ENCODE measurements around the gene SCARF2. TPM values are rescaled to one million over a fixed set of nuclear protein-coding genes. Genes with fewer than 3 reads are reported as not detected.
A peak's percentile ranks its signal among the peaks of the same experiment; 100 is the strongest.
"Not testable (repeated sequence)": the region's sequence is repeated elsewhere in the genome, so short reads cannot be mapped to it uniquely, and the experiment has no call there.

The SCARF2 gene, protein sequence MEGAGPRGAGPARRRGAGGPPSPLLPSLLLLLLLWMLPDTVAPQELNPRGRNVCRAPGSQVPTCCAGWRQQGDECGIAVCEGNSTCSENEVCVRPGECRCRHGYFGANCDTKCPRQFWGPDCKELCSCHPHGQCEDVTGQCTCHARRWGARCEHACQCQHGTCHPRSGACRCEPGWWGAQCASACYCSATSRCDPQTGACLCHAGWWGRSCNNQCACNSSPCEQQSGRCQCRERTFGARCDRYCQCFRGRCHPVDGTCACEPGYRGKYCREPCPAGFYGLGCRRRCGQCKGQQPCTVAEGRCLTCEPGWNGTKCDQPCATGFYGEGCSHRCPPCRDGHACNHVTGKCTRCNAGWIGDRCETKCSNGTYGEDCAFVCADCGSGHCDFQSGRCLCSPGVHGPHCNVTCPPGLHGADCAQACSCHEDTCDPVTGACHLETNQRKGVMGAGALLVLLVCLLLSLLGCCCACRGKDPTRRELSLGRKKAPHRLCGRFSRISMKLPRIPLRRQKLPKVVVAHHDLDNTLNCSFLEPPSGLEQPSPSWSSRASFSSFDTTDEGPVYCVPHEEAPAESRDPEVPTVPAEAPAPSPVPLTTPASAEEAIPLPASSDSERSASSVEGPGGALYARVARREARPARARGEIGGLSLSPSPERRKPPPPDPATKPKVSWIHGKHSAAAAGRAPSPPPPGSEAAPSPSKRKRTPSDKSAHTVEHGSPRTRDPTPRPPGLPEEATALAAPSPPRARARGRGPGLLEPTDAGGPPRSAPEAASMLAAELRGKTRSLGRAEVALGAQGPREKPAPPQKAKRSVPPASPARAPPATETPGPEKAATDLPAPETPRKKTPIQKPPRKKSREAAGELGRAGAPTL
- total RNA-seq, result 0.16 and 0.33 TPM in 2 replicates

DNA sequence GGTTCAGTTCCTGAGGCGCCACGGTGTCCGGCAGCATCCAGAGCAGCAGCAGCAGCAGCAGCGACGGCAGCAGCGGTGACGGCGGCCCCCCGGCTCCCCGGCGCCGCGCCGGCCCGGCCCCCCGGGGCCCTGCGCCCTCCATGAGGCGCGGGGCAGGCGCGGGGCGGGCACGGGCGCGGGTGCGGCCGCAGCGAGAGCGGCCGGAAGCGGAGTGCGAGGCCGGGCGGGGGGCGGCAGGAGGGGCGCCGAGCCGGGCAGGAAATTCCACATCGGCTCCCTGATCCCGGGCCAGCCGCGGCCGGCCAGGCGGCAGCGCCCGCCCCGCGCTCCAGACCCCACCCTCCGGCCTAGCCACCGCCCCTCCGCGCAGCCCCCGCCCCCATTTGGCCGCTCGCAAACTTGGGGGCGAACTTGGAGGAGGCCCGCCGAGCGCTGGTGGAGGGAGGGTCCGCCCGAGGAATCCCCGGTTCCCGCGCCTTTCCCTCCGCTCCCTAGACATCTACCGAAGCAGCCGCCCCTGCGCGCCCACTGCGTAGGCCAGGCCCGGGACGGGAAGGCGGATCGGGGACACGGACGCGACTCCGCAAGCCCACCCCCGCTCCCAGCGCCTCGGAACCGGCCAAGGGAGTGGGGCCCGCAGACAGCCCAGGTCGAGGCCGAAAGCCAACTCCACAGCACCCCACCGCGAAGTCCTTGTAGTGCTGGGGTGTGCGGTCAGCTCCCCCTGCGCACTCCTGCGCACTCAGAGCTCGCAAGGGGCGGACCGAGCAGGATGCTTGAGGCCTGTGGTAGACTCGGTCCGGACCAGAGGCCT lies at the start of gene SCARF2:
SCARF2 (minus strand) TSS at position 213 of the 814 bp plus-strand sequence; CDS start at position 142, 71 bp downstream.
- Mint-ChIP-seq H3K27me3 (peaks cover 50% of the 10 kb centered on the region), H3K36me3 (ENCODE audit: low read depth) (peaks cover 3% of the 10 kb centered on the region), H3K9me3 (no peaks in the 10 kb centered on the region), H3K4me1 (peaks cover 4% of the 10 kb centered on the region), H3K4me3 (peak within 1 kb of the TSS; percentile 74), H3K27ac (no peak within 1 kb of the TSS)
- DNase-seq, result peak; percentile 58
- intact Hi-C loops (cut with micrococcal nuclease), result no loop called here

DNA sequence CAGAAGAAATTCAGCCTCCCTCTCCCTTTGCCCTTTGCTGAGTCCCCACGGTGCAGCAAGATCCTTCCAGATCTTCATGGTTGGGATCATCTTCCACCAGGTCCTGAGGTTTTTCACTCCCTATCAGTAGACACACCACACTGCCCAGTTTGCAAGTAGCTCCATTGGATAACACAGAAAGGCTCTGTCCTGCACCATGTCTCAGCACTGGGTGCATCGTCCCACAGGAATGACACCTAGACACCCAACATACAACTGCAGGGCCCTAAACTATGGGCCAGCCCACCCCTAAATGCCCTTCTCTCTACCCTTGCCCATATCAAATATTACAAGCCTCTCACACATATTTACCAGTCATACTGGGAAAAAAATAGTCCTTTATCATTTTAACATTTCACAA lies 48.6 kb upstream of the SCARF2 start:
- no peaks in the 10 kb centered on the region for H3K9me3 Mint-ChIP-seq
- no peaks in the 10 kb centered on the region for H3K27me3 Mint-ChIP-seq
- peaks cover 26% of the 10 kb centered on the region for H3K36me3 Mint-ChIP-seq (ENCODE audit: low read depth)
- no peak overlapping the region for H3K4me3 Mint-ChIP-seq
- no peak for DNase-seq
- H3K4me1 Mint-ChIP-seq, result peaks cover 13% of the 10 kb centered on the region
- no peak overlapping the region for H3K27ac Mint-ChIP-seq
- intact Hi-C loops (cut with micrococcal nuclease), result no loop called here

DNA sequence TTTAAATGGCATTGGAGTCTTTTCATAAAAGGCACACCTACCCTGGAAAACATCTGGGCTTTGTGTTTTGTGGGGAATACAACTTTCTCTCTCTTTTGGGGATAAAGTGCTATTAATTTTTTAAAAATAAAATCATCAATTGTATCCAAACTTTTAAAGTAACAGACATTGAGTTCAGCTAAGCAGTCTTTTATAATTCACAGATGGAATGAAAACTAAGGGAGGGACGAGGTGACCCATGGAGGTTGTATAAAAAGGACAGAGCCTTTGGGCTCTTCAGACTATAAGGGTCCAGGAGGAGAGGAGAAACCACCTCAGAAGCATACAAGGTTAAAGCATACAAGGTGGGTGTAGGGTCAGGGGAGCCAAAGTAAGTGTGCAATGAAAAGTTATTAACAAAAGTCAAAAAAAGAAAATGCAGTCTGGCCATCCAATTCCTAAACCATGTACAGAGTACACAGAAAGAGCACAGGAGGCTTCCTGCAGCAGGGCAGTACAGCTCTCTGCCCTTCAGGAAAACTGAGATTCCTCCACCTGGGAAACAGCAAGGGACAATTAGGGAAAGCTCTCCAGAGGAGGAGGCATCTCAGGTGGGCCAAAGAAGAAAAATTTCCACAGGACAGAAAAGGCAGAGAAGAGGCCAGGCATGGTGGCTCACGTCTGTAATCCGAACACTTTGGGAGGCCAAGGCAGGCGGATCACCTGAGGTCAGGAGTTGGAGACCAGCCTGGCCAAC lies 47.5 kb upstream of the SCARF2 start:
- no peak for DNase-seq
- H3K36me3 Mint-ChIP-seq (ENCODE audit: low read depth), result peaks cover 29% of the 10 kb centered on the region
- peaks cover 6% of the 10 kb centered on the region for H3K4me1 Mint-ChIP-seq
- H3K4me3 Mint-ChIP-seq, result no peak overlapping the region
- no peak overlapping the region for H3K27ac Mint-ChIP-seq
- H3K9me3 Mint-ChIP-seq, result no peaks in the 10 kb centered on the region
- intact Hi-C loops (cut with micrococcal nuclease), result no loop called here
- H3K27me3 Mint-ChIP-seq, result no peaks in the 10 kb centered on the region

DNA sequence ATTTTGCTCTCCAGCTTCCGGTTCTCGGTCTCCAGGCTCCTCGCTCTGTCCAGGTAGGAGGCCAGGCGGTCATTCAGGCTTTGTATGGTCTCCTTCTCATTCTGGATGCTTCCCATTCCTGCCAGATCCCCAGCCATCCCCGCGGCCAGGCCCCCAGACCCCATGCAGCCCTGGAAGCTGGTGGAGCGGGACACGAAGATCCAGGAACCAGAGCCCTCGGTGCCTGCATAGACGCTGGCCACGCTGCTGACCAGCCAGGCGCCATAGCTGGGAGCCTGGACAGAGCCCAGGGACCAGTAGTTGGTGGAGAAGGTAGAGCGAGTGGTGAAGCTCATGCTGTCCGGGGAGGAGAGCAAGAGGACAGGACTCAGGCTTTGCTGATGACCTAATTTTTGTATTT lies 46.1 kb upstream of the SCARF2 start:
- DNase-seq, result no peak
- Mint-ChIP-seq H3K4me1 (peaks cover 6% of the 10 kb centered on the region), H3K9me3 (no peaks in the 10 kb centered on the region), H3K27ac (no peak overlapping the region), H3K36me3 (ENCODE audit: low read depth) (peaks cover 24% of the 10 kb centered on the region), H3K27me3 (no peaks in the 10 kb centered on the region), H3K4me3 (no peak overlapping the region)
- intact Hi-C loops (cut with micrococcal nuclease), result no loop called here

DNA sequence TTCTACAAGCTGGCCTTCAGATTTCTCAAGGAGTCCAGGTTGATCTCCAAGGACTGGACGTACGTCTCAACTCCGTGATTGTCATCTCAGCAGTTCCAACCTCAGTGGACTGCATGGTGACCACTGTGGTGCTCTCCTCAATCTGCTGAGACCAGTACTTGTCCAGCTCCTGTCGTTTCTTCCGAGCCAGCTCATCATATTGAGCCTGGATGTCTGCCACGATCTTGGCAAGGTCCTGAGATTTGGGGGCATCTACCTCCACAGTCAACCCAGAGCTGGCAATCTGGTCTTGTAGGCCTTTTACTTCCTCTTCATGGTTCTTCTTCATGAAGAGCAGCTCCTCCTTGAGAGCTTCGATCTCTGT lies 45.5 kb upstream of the SCARF2 start:
- H3K36me3 Mint-ChIP-seq (ENCODE audit: low read depth), result peaks cover 18% of the 10 kb centered on the region
- H3K4me1 Mint-ChIP-seq; H3K4me3 Mint-ChIP-seq; DNase-seq; intact Hi-C loops (cut with micrococcal nuclease); H3K27me3 Mint-ChIP-seq; H3K9me3 Mint-ChIP-seq; H3K27ac Mint-ChIP-seq: not testable (repeated sequence)

DNA sequence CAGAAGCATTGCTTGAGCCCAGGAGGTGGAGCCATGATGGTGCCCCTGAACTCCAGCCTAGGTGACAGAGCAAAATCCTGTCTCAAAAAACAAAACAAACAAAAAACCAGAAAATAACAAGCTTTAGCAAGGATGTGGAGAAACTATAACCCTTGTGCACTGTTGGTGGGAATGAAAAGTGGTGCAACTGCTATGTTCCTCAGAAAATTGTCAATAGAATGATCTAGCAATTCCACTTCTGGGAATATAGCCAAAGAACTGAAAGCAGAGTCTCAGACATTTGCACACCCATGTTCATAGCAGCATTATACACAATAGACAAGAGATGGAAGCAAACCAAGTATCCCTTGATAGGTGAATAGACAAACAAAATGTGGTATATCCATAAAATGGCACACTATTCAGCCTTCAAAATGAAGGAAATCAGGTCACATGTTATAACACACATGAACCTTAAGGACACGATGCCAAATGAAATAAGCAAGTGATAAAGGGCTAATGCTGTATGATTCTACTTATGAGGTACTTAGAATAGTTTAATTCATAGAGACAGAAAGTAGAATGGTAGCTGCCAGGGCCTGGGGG lies 42.1 kb upstream of the SCARF2 start:
- no peak overlapping the region for H3K4me3 Mint-ChIP-seq
- no peak overlapping the region for H3K27ac Mint-ChIP-seq
- intact Hi-C loops (cut with micrococcal nuclease), result no loop called here
- no peaks in the 10 kb centered on the region for H3K9me3 Mint-ChIP-seq
- no peaks in the 10 kb centered on the region for H3K27me3 Mint-ChIP-seq
- DNase-seq, result no peak
- peaks cover 15% of the 10 kb centered on the region for H3K4me1 Mint-ChIP-seq
- peaks cover 9% of the 10 kb centered on the region for H3K36me3 Mint-ChIP-seq (ENCODE audit: low read depth)

DNA sequence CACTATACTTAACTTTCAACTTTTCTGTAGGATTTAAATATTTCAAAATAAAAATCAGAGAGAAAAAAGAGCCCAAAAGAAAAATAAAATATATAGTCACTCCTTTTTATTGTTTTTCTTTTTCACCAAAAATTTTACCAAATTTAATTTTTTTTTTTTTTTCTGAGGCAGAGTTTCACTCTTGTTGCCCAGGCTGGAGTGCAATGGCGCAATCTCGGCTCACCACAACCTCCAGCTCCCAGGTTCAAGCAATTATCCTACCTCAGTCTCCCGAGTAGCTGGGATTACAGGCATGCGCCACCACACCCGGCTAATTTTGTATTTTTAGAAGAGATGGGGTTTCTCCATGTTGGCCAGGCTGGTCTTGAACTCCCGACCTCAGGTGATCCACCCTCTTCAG lies 40.4 kb upstream of the SCARF2 start:
- H3K27me3 Mint-ChIP-seq; H3K36me3 Mint-ChIP-seq (ENCODE audit: low read depth); intact Hi-C loops (cut with micrococcal nuclease); DNase-seq; H3K4me3 Mint-ChIP-seq; H3K9me3 Mint-ChIP-seq; H3K27ac Mint-ChIP-seq: not testable (repeated sequence)
- peaks cover 20% of the 10 kb centered on the region for H3K4me1 Mint-ChIP-seq

DNA sequence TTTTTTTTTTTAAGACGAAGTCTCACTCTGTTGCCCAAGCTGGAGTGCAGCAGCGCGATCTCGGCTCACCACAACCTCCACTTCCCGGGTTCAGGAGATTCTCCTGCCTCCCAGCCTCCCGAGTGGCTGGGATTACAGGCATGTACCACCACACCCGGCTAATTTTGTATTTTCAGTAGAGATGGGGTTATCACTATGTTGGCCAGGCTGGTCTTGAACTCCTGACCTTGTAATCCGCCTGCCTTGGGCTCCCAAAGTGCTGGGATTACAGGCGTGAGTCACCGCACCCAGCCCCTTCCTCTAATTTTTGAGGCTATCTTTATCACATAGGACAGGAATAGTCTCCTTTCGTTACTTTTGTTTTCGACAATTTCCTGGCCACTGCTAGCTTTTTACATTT lies 37.9 kb upstream of the SCARF2 start:
- Mint-ChIP-seq H3K36me3 (ENCODE audit: low read depth) (peaks cover 12% of the 10 kb centered on the region), H3K4me3 (peak overlapping the region; percentile 21), H3K27ac (peak overlapping the region; percentile 28), H3K4me1 (peaks cover 21% of the 10 kb centered on the region)
- H3K27me3 Mint-ChIP-seq, DNase-seq, H3K9me3 Mint-ChIP-seq: not testable (repeated sequence)
- intact Hi-C loops (cut with micrococcal nuclease), result loop anchor here (2.0 kb wide), 1 partner anchor 19 kb away; the partner anchor contains the start of gene KLHL22

DNA sequence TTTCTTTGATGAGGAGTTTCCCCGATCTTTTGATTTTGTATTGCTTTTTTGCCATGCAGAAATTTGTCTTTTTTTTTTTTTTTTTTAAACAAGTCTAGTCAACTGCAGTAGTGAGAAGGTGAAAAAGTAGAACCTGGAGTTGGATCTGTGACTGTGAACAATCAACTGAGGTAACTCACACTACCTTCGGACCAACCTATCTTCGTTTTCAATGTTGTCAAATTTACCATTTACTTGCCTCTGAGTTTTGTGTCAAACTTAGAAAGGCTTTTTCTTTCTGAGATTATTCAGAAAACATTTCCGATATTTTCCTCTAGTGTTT lies 37.5 kb upstream of the SCARF2 start:
- no peak for DNase-seq
- Mint-ChIP-seq H3K4me3 (no peak overlapping the region), H3K27ac (peak overlapping the region; percentile 64), H3K27me3 (no peaks in the 10 kb centered on the region), H3K36me3 (ENCODE audit: low read depth) (peaks cover 12% of the 10 kb centered on the region), H3K9me3 (no peaks in the 10 kb centered on the region), H3K4me1 (peaks cover 20% of the 10 kb centered on the region)
- intact Hi-C loops (cut with micrococcal nuclease), result loop anchor here (2.0 kb wide), 1 partner anchor 20 kb away; the partner anchor contains the start of gene KLHL22

DNA sequence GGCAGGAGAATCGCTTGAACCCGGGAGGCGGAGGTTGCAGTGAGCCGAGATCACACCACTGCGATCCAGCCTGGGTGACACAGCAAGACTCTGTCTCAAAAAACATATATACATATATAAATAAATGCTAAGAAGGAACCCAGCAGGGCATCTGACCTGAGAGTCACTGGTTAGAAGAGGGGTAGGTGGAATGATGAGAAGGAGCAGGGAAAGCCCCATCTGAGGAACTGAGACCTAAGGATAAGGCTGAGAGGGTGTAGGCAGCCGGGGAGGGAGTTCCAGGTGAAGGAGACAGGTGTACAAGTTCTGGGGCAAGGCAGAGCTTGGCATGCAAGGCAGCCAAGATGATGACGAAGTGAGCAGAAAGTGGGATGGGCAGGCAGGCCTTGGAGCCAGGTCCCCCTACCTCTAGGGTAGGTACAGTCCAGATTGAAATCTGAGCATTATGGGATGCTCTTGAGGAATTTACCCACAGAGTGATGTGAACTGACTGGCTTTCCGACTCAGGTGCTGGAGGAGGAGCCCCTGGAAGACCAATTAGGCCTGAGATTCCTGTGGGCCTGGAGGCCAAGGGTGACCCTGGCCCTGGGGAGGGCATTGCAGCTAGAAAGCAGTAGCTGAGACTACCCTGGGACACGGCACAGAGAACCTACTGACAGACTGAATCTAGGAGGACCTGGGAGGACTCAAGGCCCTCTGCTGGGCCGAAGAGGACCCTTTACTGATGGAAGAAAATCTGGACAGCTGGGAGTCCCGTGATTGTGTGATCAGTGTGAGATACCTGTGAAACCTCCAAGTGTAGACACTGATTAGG lies 35.2 kb upstream of the SCARF2 start:
- no peak overlapping the region for H3K27ac Mint-ChIP-seq
- H3K27me3 Mint-ChIP-seq, result no peaks in the 10 kb centered on the region
- no peaks in the 10 kb centered on the region for H3K9me3 Mint-ChIP-seq
- peaks cover 18% of the 10 kb centered on the region for H3K36me3 Mint-ChIP-seq (ENCODE audit: low read depth)
- no peak for DNase-seq
- H3K4me1 Mint-ChIP-seq, result peaks cover 21% of the 10 kb centered on the region
- H3K4me3 Mint-ChIP-seq, result no peak overlapping the region
- intact Hi-C loops (cut with micrococcal nuclease), result no loop called here

DNA sequence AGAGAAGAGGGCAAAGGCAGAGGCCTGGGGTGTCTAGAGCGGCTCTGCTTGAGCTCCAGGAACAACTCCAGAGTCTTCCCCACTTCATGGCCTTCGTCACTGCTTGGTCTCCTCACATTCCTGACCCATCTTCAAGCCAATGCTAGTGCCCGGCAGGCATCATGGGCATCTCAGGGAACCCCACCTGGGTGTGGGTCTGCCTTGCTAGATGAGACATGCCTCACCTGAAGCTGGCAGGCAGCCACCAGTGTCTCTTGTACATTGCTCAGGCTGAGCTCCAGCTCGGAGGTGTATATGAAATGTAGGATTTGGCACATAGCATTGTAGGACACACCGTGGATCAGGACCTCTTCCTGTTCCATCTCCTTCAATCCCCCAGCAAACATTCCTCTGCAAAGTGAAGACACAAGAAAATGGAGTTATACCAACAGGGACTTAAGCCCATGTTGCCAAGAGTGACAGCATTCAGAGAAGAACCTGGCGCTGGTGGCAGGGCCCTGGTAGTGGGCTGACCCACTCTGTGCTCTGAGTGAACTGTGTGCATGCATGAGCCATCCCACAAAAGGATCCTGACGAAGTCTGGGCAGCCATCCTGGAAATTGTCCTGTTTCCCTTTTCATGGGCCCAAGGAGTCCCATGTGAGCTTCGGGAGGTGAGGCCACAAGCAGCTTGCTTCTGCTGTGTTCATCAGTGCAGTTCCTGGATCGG lies 33.7 kb upstream of the SCARF2 start:
- H3K9me3 Mint-ChIP-seq, result no peaks in the 10 kb centered on the region
- intact Hi-C loops (cut with micrococcal nuclease), result no loop called here
- H3K4me3 Mint-ChIP-seq, result no peak overlapping the region
- H3K27ac Mint-ChIP-seq, result no peak overlapping the region
- H3K36me3 Mint-ChIP-seq (ENCODE audit: low read depth), result peaks cover 19% of the 10 kb centered on the region
- H3K4me1 Mint-ChIP-seq, result peaks cover 23% of the 10 kb centered on the region
- no peak for DNase-seq
- no peaks in the 10 kb centered on the region for H3K27me3 Mint-ChIP-seq

DNA sequence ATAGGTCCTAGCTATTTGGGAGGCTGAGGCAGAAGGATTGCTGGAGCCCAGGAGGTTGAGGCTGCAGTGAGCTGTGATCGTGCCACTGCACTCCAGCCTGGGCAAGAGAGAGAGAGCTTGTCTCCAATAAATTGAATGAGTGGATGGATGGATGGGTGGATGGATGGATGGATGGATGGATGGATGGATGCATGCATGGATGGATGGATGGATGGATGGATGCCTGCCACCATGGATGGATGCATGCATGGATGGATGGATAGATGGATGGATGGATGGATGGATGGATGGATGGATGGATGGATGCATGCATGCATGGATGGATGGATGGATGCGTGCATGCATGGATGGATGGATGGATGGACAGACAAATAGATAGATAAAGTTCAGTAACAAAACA lies 32.9 kb upstream of the SCARF2 start:
- H3K36me3 Mint-ChIP-seq (ENCODE audit: low read depth), result peaks cover 19% of the 10 kb centered on the region
- H3K4me1 Mint-ChIP-seq, result peaks cover 24% of the 10 kb centered on the region
- H3K9me3 Mint-ChIP-seq; H3K27ac Mint-ChIP-seq; H3K4me3 Mint-ChIP-seq; DNase-seq; intact Hi-C loops (cut with micrococcal nuclease); H3K27me3 Mint-ChIP-seq: not testable (repeated sequence)
